ENCODE data around the gene RHEB. TPM values are rescaled to one million over a fixed set of nuclear protein-coding genes. Genes with fewer than 3 reads are reported as not detected.
"Not testable (repeated sequence)": the region's sequence is repeated elsewhere in the genome, so short reads cannot be mapped to it uniquely, and the experiment has no call there.

Gene RHEB
- total and polyA plus RNA-seq, 7 donors: 98.0 to 248 (median 167) TPM

GRCh38 chr7:151540146-151540545 is 20.5 kb upstream of the RHEB start:
- Histone ChIP-seq H3K9me3 (no peaks in the 10 kb centered on the region), H3K27me3 (ENCODE audit: insufficient read depth in 3 of 3, low read length in 2 of 3) (no peaks in the 10 kb centered on the region), H3K36me3 (ENCODE audit: insufficient read depth in 1 of 2, low read depth in 1 of 2) (no peaks in the 10 kb centered on the region), H3K4me1 (peaks cover 14% of the 10 kb centered on the region), H3K4me3 (no peak overlapping the region), H3K27ac (no peak overlapping the region)
- DNase-seq (no peak), ATAC-seq (no peak)
- WGBS, 3 donors: 89 to 92% (median 90%) methylated on average over 4 of the region's 4 CpGs
- intact Hi-C loops (cut with DNase I): no loop called here
- TF ChIP-seq, protein P1, sequence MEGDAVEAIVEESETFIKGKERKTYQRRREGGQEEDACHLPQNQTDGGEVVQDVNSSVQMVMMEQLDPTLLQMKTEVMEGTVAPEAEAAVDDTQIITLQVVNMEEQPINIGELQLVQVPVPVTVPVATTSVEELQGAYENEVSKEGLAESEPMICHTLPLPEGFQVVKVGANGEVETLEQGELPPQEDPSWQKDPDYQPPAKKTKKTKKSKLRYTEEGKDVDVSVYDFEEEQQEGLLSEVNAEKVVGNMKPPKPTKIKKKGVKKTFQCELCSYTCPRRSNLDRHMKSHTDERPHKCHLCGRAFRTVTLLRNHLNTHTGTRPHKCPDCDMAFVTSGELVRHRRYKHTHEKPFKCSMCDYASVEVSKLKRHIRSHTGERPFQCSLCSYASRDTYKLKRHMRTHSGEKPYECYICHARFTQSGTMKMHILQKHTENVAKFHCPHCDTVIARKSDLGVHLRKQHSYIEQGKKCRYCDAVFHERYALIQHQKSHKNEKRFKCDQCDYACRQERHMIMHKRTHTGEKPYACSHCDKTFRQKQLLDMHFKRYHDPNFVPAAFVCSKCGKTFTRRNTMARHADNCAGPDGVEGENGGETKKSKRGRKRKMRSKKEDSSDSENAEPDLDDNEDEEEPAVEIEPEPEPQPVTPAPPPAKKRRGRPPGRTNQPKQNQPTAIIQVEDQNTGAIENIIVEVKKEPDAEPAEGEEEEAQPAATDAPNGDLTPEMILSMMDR (IDR thresholded peaks at IDR 0.05): no peak

GRCh38 chr7:151539088-151539671 is 19.5 kb upstream of the RHEB start:
- TF ChIP-seq, protein P1 (IDR thresholded peaks at IDR 0.05): no peak
- intact Hi-C loops (cut with DNase I): no loop called here
- no peaks in the 10 kb centered on the region for H3K27me3 ChIP-seq (ENCODE audit: insufficient read depth in 3 of 3, low read length in 2 of 3)
- peaks cover 14% of the 10 kb centered on the region for H3K4me1 ChIP-seq
- DNase-seq (no peak), ATAC-seq (peak; percentile 60 to 69 (median 64))
- no peaks in the 10 kb centered on the region for H3K9me3 ChIP-seq
- no peaks in the 10 kb centered on the region for H3K36me3 ChIP-seq (ENCODE audit: insufficient read depth in 1 of 2, low read depth in 1 of 2)
- no peak overlapping the region for H3K4me3 ChIP-seq
- WGBS, 3 donors: 65 to 76% (median 68%) methylated on average over 9 of the region's 9 CpGs
- no peak overlapping the region for H3K27ac ChIP-seq

DNA sequence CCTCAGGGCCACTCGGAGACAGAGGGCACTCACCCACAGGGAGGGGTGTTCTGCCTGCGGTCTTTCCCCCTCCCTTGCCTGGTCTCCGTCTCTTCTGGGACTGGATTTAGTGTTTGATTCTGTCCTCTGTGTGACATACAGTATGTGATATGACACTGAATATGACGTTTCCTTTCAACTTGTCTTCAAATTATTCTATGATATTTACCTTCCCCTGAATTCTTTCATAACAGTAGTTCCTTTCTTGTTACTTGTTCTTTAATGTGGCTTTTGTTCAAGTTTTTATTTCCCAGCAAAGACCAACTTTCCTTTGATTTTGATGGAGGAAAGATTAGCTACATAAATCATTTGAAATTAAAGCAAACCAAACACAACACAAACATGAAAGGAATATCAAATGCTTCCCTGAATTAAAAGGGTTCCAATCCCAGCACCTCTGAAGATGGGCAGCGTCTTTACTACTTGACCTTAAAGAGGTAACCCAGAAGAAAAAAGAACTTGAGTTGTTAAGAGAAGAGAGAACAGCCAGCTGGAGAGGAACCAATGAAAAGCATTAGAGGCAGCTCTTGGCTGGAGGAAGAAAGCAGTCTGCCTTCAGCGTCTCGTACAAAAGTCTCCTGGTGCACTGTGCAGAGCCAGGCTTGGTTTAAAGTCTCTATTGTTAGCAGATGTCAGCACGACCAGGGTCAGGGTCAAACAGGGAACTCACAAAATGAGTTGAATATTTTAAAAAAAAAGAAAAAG is 18.3 kb upstream of the RHEB start:
- peaks cover 14% of the 10 kb centered on the region for H3K4me1 ChIP-seq
- H3K36me3 ChIP-seq (ENCODE audit: insufficient read depth in 1 of 2, low read depth in 1 of 2): no peaks in the 10 kb centered on the region
- peak overlapping the region; percentile 42 for H3K27ac ChIP-seq
- DNase-seq (no peak), ATAC-seq (peak in 3 of 4 donors; percentile 42 to 86 (median 69))
- WGBS, 3 donors: 17 to 27% (median 19%) methylated on average over 8 of the region's 8 CpGs
- intact Hi-C loops (cut with DNase I): no loop called here
- H3K4me3 ChIP-seq: no peak overlapping the region
- TF ChIP-seq, protein P1 (IDR thresholded peaks at IDR 0.05): no peak
- H3K9me3 ChIP-seq: no peaks in the 10 kb centered on the region
- no peaks in the 10 kb centered on the region for H3K27me3 ChIP-seq (ENCODE audit: insufficient read depth in 3 of 3, low read length in 2 of 3)

DNA sequence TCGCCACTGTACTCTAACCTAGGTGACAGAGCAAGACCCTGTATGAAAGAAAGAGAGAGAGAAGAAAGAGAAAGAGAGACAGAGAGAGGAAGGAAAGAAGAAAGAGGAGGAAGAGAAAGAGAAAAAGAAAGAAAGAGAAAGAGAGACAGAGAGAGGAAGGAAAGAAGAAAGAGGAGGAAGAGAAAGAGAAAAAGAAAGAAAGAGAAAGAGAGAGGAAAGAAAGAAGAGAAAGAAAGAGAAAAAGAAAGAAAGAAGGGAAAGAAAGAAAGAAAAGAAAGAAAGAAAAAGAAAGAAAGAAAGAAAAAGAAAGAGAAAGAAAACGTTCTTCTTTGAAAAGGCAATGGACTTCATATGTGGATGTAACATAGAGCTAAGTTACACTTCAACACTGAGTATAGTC is 16.5 kb upstream of the RHEB start:
- peaks cover 14% of the 10 kb centered on the region for H3K4me1 ChIP-seq
- ATAC-seq; H3K27ac ChIP-seq; intact Hi-C loops (cut with DNase I); H3K27me3 ChIP-seq (ENCODE audit: insufficient read depth in 3 of 3, low read length in 2 of 3); H3K4me3 ChIP-seq; H3K9me3 ChIP-seq; H3K36me3 ChIP-seq (ENCODE audit: insufficient read depth in 1 of 2, low read depth in 1 of 2); DNase-seq: not testable (repeated sequence)
- 88 to 93% (median 88%) methylated on average over 2 of the region's 2 CpGs for WGBS, 3 donors

DNA sequence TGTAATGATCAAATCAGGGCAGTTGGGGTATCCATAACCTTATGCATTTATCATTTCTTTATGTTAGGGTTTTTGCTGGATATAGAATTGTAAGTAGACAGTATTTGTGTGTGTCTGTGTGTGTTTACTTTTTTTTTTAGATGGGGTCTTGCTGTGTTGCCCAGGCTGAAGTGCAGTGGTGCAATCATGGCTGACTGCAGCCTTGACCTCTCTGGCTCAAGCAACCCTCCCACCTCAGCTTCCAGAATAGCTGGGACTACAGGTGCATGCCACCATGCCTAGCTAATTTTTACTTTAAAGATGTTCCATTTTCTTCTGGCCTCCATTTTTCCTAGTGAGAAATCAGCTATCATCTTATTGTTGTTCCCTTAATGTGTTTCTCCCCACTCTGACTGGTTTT is 10.1 kb upstream of the RHEB start:
- TF ChIP-seq, protein P1 (IDR thresholded peaks at IDR 0.05): no peak
- intact Hi-C loops (cut with DNase I): loop anchor here in 1 of 2 donors (10.0 kb wide), 1 partner anchor 165 kb away; no protein-coding TSS in a partner anchor
- H3K4me1 ChIP-seq: no peaks in the 10 kb centered on the region
- H3K27me3 ChIP-seq (ENCODE audit: insufficient read depth in 3 of 3, low read length in 2 of 3): no peaks in the 10 kb centered on the region
- no peak for DNase-seq
- no peak overlapping the region for H3K4me3 ChIP-seq
- no peaks in the 10 kb centered on the region for H3K36me3 ChIP-seq (ENCODE audit: insufficient read depth in 1 of 2, low read depth in 1 of 2)
- ATAC-seq: no peak
- H3K9me3 ChIP-seq: no peaks in the 10 kb centered on the region
- no peak overlapping the region for H3K27ac ChIP-seq
